HG03439 (cell line): ENCODE measurements around the gene SLC7A9.
"Not testable (repeated sequence)": the region's sequence is repeated elsewhere in the genome, so short reads cannot be mapped to it uniquely, and the experiment has no call there.

ENCODE experiments used
- ATAC-seq: cut with Tn5 transposase; IDR thresholded peaks from one replicate; pipeline ENCODE4 v1.9.1; 2021; ENCODE audit warnings: mild to moderate bottlenecking, moderate library complexity; ENCODE audit not compliant: unreplicated experiment

SLC7A9 gene

DNA sequence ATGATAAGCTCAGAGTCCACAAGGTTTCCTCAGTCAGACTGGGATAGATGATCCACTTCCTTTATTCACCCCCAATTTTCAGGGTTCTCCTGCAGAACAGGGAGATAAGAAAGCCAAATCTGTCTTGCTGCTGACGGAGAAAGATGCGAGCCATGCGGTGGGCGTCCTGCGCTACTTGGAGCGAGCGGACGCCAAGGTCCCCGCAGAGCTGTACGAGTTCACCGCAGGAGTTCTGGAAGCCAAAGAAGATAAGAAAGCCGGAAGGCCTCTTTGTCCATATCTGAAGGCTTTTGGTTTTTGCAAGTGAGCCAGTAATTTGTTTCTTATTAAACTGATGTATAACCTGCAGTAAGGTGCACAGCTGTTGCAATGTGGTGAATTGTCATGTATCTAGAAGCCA is 66.7 kb downstream of the SLC7A9 start:
- ATAC-seq: no peak

DNA sequence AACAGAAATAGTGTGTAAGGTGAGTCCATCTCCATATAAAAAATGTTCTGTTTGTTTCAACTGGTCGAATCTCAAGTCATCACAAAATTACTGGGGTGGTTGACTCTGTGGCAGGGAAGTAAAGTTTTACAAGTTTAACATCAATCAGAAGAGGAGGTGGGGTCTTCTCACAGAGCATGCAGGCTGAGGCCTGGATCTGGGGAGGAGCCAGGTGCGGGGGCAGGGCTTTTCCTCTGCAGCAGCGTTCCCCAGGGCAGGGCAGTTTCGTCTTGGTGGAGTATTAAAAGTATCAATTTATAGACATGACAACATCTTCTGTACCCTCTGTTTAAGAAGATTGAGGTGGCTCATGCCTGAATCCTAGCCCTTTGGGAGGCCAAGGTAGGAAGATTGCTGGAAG is 68.8 kb downstream of the SLC7A9 start:
- no peak for ATAC-seq

DNA sequence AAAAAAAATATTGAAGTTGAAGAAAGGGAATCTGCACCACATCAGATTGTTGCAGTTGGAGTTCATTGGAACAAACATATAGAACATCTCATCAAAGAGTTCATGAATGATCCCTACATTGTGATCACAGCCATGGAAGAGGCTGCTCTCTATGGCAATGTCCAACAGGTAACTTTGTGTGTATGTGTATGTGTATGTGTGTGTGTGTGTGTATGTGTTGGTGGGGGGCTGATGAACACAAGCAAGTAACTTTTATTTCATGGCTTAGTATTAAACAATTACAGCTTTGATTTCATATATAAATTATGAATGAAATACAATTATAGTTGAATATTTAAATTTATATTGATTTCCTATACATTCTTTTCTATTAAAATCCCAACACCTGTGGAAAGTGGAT is 69.4 kb downstream of the SLC7A9 start:
- ATAC-seq: no peak

DNA sequence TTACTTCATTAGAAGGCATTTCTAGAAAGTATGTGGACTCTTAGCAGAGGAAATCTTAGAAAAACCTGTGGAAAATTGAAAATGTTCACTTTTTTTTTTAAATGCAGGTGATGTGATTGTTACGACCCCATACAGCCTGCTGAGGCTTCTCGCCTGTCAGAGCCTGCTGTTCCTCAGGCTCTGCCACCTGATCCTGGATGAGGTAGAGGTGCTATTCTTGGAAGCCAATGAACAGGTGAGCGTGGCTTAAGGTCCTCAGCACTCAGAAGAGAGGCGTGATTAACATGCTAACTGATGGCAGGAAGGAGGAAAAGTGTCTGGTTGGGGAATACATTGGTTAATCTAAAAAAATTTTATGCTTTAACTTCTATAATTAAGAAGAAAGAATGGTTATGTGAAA is 71.4 kb downstream of the SLC7A9 start:
- no peak for ATAC-seq

DNA sequence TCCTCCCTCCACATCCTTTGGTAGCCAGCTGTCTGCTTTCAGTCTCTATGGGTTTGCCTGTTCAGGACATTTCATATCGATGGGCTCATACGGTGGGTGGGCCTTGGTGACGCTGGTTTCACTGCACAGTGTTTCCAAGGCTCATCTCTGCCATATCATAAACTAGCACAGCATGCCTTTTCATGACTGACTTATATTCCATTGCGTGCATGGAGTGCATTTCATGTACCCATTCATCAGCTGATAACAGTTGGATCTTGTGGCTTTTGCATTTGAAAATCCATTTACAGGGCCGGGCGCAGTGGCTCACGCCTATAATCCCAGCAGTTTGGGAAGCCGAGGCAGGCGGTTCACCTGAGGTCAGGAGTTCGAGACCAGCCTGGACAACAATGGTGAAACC is 80.1 kb downstream of the SLC7A9 start:
- no peak for ATAC-seq

DNA sequence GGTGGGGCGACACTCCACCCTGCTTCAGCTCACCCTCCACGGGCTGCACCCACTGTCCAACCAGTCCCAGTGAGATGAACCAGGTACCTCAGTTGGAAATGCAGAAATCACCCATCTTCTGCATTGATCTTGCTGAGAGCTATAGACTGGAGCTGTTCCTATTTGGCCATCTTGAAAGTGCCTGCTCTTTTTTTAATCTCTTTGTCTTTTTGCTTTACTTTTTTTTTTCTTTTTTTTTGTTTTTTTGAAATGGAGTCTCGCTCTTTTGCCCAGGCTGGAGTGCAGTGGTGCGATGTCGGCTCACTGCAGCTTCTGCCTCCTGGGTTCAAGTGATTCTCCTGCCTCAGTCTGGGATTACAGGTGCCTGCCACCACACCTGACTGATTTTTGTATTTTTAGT is 81.7 kb downstream of the SLC7A9 start:
- ATAC-seq: not testable (repeated sequence)

DNA sequence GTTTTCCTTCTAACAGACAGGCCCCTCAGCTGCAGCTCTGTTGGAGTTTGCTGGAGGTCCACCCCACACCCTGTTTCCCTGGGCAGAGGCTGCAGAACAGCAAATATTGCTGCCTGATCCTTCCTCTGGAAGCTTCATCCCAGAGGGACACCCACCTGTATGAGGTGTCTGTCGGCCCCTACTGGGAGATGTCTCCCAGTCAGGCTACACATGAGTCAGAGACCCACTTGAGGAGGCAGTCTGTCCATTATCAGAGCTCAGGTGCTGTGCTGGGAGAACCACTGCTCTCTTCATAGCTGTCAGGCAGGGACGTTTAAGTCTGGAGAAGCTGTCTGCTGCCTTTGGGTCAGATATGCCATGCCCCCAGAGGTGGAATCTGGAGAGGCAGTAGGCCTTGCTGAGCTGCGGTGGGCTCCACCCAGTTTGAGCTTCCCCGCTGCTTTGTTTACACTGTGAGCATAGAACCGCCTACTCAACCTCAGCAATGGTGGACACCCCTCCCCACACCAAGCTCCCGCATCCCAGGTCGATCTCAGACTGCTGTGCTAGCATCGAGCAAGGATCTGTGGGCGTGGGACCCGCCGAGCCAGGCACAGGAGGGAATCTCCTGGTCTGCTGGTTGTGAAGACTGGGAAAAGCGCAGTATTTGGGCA is 82.3 kb downstream of the SLC7A9 start:
- not testable (repeated sequence) for ATAC-seq

DNA sequence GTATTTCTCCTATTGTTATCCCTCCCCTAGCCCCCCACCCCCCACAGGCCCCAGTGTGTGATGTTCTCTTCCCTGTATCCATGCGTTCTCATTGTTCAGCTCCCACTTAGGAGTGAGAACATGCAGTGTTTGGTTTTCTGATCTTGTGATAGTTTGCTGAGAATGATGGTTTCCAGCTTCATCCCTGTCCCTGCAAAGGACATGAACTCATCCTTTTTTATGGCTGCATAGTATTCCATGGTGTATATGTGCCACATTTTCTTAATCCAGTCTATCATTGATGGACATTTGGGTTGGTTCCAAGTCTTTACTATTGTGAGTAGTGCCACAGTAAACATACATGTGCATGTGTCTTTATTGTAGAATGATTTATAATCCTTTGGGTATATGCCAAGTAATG is 87.5 kb downstream of the SLC7A9 start:
- not testable (repeated sequence) for ATAC-seq

DNA sequence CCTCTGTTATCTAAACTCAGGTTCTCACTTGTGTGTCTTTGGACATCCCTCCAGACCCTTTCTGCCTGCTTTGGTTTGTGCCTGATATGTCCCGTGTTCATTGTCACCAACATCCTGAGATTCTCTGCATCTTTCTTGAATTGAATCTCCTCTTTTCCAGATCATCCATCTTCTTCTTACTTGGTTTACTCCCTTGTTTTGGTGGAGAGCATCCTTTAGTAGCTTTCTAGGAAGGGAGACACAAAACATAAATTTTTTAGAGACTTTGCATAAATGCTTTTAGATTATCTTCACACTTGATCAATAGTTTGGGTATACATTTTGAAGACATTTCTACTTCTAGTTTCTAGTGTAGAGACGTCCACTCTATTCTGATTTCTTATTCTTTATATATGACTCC is 88.3 kb downstream of the SLC7A9 start:
- no peak for ATAC-seq
